Measurements from ENCODE around the gene AGA. TPM values are rescaled to one million over a fixed set of nuclear protein-coding genes. Genes with fewer than 3 reads are reported as not detected.
A peak's percentile ranks its signal among the peaks of the same experiment; 100 is the strongest.

The AGA gene
- total and polyA plus RNA-seq, 2 of the 13 experiments (the other 11 are each of a cell fraction or from before 2014, with no cell fraction given) = 21.9 to 22.3 TPM

DNA sequence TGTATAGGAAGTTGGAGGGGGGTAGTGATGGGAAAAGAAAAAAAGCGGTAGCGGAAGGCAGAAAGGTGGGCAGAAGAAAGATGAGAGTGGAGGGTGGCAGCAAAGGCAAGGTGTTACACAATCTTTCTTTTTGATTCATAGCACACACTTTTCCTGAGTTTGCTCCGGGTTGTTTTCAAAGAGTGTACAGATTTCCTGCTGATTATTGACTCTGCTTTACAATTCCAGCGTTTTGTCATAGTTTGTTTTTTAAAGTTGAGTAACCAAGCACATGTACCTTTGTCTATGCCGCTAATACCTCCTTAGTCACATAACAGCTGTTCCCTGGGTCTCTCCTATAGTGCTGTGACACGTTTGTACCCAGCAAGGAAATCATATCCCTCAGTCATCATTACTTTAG is 50.3 kb downstream of the AGA start (continued):
- TF ChIP-seq TSC22D2 (CRISPR knock-in tag; IDR thresholded peaks at IDR 0.05; ENCODE audit: borderline replicate concordance) (no peak), ZNF713 (CRISPR knock-in tag; IDR thresholded peaks at IDR 0.05) (no peak), ZFYVE20 (CRISPR knock-in tag; IDR thresholded peaks at IDR 0.05; ENCODE audit: borderline replicate concordance, low read depth) (no peak), ZNF776 (CRISPR knock-in tag; IDR thresholded peaks at IDR 0.05) (no peak), XBP1 (CRISPR knock-in tag; IDR thresholded peaks at IDR 0.05) (no peak; the same call in 1 of the 2 replicates), KLF16 (CRISPR knock-in tag; IDR thresholded peaks at IDR 0.05) (peak in 1 of 2 experiments; percentile 48; a peak in 1 of 4 replicates), SOX5 (CRISPR knock-in tag; IDR thresholded peaks at IDR 0.05; ENCODE audit: borderline replicate concordance) (peak; percentile 77), POLR2A (IDR thresholded peaks at IDR 0.05; ENCODE audit: insufficient read depth in 1 of 2, low read depth in 2 of 2, low read length in 2 of 2) (no peak), ZSCAN9 (CRISPR knock-in tag; IDR thresholded peaks at IDR 0.05; ENCODE audit: borderline replicate concordance) (0 out of 2 replicates have a peak, but pooled peaks have one; percentile 40), CENPX (CRISPR knock-in tag; IDR thresholded peaks at IDR 0.05) (no peak), ZNF430 (CRISPR knock-in tag; IDR thresholded peaks at IDR 0.05) (no peak), FLYWCH1 (CRISPR knock-in tag; IDR thresholded peaks at IDR 0.05) (no peak), NR3C1 (CRISPR knock-in tag; IDR thresholded peaks at IDR 0.05) (no peak), HIVEP1 (CRISPR knock-in tag; IDR thresholded peaks at IDR 0.05) (no peak)
- TF ChIP-seq, protein P1, sequence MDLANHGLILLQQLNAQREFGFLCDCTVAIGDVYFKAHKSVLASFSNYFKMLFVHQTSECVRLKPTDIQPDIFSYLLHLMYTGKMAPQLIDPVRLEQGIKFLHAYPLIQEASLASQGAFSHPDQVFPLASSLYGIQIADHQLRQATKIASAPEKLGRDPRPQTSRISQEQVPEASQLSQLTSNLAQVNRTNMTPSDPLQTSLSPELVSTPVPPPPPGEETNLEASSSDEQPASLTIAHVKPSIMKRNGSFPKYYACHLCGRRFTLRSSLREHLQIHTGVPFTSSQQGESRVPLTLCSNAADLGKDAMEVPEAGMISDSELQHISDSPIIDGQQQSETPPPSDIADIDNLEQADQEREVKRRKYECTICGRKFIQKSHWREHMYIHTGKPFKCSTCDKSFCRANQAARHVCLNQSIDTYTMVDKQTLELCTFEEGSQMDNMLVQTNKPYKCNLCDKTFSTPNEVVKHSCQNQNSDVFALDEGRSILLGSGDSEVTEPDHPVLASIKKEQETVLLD (CRISPR knock-in tag; IDR thresholded peaks at IDR 0.05; ENCODE audit: low read depth) = no peak
- TF ChIP-seq, protein P2, sequence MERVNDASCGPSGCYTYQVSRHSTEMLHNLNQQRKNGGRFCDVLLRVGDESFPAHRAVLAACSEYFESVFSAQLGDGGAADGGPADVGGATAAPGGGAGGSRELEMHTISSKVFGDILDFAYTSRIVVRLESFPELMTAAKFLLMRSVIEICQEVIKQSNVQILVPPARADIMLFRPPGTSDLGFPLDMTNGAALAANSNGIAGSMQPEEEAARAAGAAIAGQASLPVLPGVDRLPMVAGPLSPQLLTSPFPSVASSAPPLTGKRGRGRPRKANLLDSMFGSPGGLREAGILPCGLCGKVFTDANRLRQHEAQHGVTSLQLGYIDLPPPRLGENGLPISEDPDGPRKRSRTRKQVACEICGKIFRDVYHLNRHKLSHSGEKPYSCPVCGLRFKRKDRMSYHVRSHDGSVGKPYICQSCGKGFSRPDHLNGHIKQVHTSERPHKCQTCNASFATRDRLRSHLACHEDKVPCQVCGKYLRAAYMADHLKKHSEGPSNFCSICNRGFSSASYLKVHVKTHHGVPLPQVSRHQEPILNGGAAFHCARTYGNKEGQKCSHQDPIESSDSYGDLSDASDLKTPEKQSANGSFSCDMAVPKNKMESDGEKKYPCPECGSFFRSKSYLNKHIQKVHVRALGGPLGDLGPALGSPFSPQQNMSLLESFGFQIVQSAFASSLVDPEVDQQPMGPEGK (CRISPR knock-in tag; IDR thresholded peaks at IDR 0.05) = no peak
- TF ChIP-seq, protein P3, sequence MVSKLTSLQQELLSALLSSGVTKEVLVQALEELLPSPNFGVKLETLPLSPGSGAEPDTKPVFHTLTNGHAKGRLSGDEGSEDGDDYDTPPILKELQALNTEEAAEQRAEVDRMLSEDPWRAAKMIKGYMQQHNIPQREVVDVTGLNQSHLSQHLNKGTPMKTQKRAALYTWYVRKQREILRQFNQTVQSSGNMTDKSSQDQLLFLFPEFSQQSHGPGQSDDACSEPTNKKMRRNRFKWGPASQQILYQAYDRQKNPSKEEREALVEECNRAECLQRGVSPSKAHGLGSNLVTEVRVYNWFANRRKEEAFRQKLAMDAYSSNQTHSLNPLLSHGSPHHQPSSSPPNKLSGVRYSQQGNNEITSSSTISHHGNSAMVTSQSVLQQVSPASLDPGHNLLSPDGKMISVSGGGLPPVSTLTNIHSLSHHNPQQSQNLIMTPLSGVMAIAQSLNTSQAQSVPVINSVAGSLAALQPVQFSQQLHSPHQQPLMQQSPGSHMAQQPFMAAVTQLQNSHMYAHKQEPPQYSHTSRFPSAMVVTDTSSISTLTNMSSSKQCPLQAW (CRISPR knock-in tag; IDR thresholded peaks at IDR 0.05) = no peak
- TF ChIP-seq, protein P4, sequence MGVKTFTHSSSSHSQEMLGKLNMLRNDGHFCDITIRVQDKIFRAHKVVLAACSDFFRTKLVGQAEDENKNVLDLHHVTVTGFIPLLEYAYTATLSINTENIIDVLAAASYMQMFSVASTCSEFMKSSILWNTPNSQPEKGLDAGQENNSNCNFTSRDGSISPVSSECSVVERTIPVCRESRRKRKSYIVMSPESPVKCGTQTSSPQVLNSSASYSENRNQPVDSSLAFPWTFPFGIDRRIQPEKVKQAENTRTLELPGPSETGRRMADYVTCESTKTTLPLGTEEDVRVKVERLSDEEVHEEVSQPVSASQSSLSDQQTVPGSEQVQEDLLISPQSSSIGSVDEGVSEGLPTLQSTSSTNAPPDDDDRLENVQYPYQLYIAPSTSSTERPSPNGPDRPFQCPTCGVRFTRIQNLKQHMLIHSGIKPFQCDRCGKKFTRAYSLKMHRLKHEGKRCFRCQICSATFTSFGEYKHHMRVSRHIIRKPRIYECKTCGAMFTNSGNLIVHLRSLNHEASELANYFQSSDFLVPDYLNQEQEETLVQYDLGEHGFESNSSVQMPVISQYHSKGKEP (CRISPR knock-in tag; IDR thresholded peaks at IDR 0.05) = no peak
- TF ChIP-seq, protein P5, sequence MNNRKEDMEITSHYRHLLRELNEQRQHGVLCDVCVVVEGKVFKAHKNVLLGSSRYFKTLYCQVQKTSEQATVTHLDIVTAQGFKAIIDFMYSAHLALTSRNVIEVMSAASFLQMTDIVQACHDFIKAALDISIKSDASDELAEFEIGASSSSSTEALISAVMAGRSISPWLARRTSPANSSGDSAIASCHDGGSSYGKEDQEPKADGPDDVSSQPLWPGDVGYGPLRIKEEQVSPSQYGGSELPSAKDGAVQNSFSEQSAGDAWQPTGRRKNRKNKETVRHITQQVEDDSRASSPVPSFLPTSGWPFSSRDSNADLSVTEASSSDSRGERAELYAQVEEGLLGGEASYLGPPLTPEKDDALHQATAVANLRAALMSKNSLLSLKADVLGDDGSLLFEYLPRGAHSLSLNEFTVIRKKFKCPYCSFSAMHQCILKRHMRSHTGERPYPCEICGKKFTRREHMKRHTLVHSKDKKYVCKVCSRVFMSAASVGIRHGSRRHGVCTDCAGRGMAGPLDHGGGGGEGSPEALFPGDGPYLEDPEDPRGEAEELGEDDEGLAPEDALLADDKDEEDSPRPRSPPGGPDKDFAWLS (CRISPR knock-in tag; IDR thresholded peaks at IDR 0.05; ENCODE audit: borderline replicate concordance) = no peak
- TF ChIP-seq, protein P6, sequence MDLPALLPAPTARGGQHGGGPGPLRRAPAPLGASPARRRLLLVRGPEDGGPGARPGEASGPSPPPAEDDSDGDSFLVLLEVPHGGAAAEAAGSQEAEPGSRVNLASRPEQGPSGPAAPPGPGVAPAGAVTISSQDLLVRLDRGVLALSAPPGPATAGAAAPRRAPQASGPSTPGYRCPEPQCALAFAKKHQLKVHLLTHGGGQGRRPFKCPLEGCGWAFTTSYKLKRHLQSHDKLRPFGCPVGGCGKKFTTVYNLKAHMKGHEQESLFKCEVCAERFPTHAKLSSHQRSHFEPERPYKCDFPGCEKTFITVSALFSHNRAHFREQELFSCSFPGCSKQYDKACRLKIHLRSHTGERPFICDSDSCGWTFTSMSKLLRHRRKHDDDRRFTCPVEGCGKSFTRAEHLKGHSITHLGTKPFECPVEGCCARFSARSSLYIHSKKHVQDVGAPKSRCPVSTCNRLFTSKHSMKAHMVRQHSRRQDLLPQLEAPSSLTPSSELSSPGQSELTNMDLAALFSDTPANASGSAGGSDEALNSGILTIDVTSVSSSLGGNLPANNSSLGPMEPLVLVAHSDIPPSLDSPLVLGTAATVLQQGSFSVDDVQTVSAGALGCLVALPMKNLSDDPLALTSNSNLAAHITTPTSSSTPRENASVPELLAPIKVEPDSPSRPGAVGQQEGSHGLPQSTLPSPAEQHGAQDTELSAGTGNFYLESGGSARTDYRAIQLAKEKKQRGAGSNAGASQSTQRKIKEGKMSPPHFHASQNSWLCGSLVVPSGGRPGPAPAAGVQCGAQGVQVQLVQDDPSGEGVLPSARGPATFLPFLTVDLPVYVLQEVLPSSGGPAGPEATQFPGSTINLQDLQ (CRISPR knock-in tag; IDR thresholded peaks at IDR 0.05) = no peak

All from HepG2 (cell line).